HG03342 (cell line): ENCODE results near the gene OR4M2.
A peak's percentile ranks its signal among the peaks of the same experiment; 100 is the strongest.
"Not testable (repeated sequence)": the region's sequence is repeated elsewhere in the genome, so short reads cannot be mapped to it uniquely, and the experiment has no call there.

Experiments used
- ATAC-seq: cut with Tn5 transposase; IDR thresholded peaks from one replicate; pipeline ENCODE4 v1.9.1; 2021; ENCODE audit warnings: mild to moderate bottlenecking, moderate library complexity; ENCODE audit not compliant: unreplicated experiment

The OR4M2 gene

GRCh38 chr15:22080227-22080626, at the start of gene OR4M2:
Gene OR4M2, plus strand, starts transcription at chr15:22080527. Its CDS starts 98 bp downstream, at chr15:22080625.
- not testable (repeated sequence) for ATAC-seq

GRCh38 chr15:22069267-22069666, 11.1 kb upstream of the OR4M2 start:
- not testable (repeated sequence) for ATAC-seq

GRCh38 chr15:22081386-22081785, 1.1 kb downstream of the OR4M2 start:
- not testable (repeated sequence) for ATAC-seq

- peak; percentile 33 for ATAC-seq
Observed at GRCh38 chr15:22098616-22099253, 18.4 kb downstream of the OR4M2 start.

GRCh38 chr15:22099289-22099891, 19.1 kb downstream of the OR4M2 start:
- peak; percentile 88 for ATAC-seq

GRCh38 chr15:22122033-22122432, 41.7 kb downstream of the OR4M2 start:
- not testable (repeated sequence) for ATAC-seq
